ENCODE data around the gene ERC2. TPM values are rescaled to one million over a fixed set of nuclear protein-coding genes. Genes with fewer than 3 reads are reported as not detected.

The ERC2 gene
- total RNA-seq, 3 donors from 2014 or later = 0.64 to 7.3 (median 1.3) TPM

DNA sequence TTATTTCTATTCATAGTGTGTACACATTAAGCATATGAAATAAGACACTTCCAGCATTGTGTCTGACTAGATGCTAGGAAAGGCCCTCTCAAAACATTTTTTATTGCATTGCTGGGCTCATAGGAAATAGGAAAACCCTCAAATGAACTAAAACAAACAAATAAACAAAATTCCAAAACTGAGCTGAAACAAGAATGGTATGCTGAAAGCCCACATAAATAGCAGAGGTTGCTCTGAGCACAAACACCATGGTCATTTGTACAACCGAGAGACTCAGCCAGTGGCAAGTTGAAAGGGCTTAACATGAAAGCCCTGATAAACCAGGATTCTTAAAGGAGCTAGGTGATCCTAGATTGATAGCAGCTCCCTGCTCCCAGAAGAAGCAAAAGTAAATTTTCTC lies 671.2 kb downstream of the ERC2 start:
- H3K4me1 ChIP-seq = no peaks in the 10 kb centered on the region
- H3K9me3 ChIP-seq = no peaks in the 10 kb centered on the region
- H3K27ac ChIP-seq = no peak overlapping the region
- no peak overlapping the region for H3K4me3 ChIP-seq
- H3K27me3 ChIP-seq = no peaks in the 10 kb centered on the region
- intact Hi-C loops (cut with DNase I; ENCODE audit: low total_unique reads) = no loop called here
- DNase-seq (ENCODE audit: low spot score in 2 of 2) = no peak
- no peaks in the 10 kb centered on the region for H3K36me3 ChIP-seq
- TF ChIP-seq, protein P1, sequence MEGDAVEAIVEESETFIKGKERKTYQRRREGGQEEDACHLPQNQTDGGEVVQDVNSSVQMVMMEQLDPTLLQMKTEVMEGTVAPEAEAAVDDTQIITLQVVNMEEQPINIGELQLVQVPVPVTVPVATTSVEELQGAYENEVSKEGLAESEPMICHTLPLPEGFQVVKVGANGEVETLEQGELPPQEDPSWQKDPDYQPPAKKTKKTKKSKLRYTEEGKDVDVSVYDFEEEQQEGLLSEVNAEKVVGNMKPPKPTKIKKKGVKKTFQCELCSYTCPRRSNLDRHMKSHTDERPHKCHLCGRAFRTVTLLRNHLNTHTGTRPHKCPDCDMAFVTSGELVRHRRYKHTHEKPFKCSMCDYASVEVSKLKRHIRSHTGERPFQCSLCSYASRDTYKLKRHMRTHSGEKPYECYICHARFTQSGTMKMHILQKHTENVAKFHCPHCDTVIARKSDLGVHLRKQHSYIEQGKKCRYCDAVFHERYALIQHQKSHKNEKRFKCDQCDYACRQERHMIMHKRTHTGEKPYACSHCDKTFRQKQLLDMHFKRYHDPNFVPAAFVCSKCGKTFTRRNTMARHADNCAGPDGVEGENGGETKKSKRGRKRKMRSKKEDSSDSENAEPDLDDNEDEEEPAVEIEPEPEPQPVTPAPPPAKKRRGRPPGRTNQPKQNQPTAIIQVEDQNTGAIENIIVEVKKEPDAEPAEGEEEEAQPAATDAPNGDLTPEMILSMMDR (IDR thresholded peaks at IDR 0.05) = no peak
- TF ChIP-seq POLR2AphosphoS5 (IDR thresholded peaks at IDR 0.05) = no peak
- no peak for TF ChIP-seq POLR2A (IDR thresholded peaks at IDR 0.05)

DNA sequence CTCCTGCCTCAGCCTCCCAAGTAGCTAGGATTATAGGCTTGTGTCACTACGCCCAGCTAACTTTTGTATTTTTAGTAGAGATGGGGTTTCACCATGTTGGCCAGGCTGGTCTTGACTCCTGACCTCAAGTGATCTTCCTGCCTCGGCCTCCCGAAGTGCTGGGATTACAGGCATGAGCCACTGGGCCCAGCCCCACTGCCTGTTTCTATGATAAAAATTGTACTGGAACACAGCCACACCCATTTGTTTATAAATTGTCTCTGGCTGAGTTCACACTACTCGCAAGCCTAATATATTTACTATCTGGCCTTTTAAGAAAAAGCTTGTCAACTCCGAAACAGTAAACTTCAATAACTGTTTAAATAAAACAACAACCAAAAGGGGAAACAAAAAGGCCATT lies 671.7 kb downstream of the ERC2 start:
- Histone ChIP-seq H3K4me3 (no peak overlapping the region), H3K9me3 (no peaks in the 10 kb centered on the region), H3K36me3 (no peaks in the 10 kb centered on the region), H3K27ac (no peak overlapping the region), H3K4me1 (no peaks in the 10 kb centered on the region), H3K27me3 (no peaks in the 10 kb centered on the region)
- intact Hi-C loops (cut with DNase I; ENCODE audit: low total_unique reads) = no loop called here
- no peak for DNase-seq (ENCODE audit: low spot score in 2 of 2)
- TF ChIP-seq POLR2A (IDR thresholded peaks at IDR 0.05) (no peak), POLR2AphosphoS5 (IDR thresholded peaks at IDR 0.05) (no peak)
- TF ChIP-seq, protein P1 (IDR thresholded peaks at IDR 0.05) = no peak

DNA sequence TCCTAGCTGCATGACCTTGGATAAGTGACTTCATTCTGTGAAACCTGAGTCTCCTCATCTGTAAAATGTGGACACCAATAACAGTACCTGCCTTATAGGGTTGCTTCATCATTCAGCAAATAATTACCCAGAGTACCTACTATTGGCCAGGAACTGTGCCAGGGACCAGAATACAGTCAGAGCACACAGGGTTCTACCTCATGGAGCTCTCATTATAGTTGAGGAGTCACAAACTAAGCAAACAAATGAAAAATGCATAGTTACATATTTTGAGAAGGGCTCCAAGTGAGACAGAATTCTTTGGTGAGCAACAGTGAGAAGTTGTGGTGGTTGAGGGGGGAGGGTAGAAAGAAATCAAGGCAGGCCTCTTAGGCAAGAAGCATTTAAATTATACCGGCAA lies 672.5 kb downstream of the ERC2 start:
- intact Hi-C loops (cut with DNase I; ENCODE audit: low total_unique reads) = no loop called here
- H3K4me1 ChIP-seq = no peaks in the 10 kb centered on the region
- H3K27ac ChIP-seq = no peak overlapping the region
- H3K27me3 ChIP-seq = no peaks in the 10 kb centered on the region
- H3K36me3 ChIP-seq = no peaks in the 10 kb centered on the region
- no peak for DNase-seq (ENCODE audit: low spot score in 2 of 2)
- TF ChIP-seq, protein P1 (IDR thresholded peaks at IDR 0.05) = no peak
- no peak for TF ChIP-seq POLR2AphosphoS5 (IDR thresholded peaks at IDR 0.05)
- TF ChIP-seq POLR2A (IDR thresholded peaks at IDR 0.05) = no peak
- no peak overlapping the region for H3K4me3 ChIP-seq
- no peaks in the 10 kb centered on the region for H3K9me3 ChIP-seq

DNA sequence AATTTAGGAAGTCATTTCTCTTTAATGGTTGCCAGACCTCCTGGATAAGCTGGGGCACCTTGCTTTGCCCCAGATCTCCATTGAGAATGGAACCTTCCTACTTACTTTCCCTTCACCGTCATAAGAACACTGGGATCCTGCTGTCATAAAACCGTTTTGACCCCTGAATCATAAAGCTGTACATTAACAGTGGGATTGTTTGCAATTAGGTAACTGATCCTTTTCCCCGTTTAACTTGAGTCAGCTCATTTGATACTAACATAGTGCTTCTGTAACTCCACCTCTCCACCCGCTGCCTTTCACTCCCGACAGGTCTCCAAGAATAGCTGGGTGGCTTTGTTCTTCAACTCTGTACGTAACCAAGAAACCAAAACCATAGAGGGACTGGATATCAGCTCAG lies 673.0 kb downstream of the ERC2 start:
- Histone ChIP-seq H3K27me3 (no peaks in the 10 kb centered on the region), H3K36me3 (no peaks in the 10 kb centered on the region), H3K4me1 (no peaks in the 10 kb centered on the region), H3K9me3 (no peaks in the 10 kb centered on the region), H3K27ac (no peak overlapping the region), H3K4me3 (no peak overlapping the region)
- DNase-seq (ENCODE audit: low spot score in 2 of 2) = no peak
- intact Hi-C loops (cut with DNase I; ENCODE audit: low total_unique reads) = no loop called here
- TF ChIP-seq POLR2AphosphoS5 (IDR thresholded peaks at IDR 0.05) = no peak

DNA sequence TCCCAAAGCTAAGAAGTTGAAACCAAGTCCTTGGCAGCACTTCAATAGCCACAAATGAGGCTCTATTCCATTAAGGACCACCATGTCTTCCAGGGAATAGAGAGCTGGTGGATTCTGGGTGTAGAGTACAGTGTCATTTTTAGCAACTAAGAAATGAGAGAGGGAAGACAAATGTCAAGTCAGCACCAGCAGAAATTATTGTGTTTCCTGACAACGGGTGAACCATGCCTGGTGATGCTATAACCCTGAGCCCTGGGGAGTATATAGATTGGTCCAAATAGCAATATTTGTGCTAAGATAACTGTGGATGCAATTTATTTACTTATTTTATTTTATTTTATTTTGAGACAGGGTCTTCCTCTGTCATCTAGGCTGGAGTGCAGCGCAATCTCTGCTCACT lies 675.5 kb downstream of the ERC2 start:
- Histone ChIP-seq H3K4me3 (no peak overlapping the region), H3K4me1 (no peaks in the 10 kb centered on the region), H3K27me3 (no peaks in the 10 kb centered on the region), H3K36me3 (no peaks in the 10 kb centered on the region), H3K27ac (no peak overlapping the region), H3K9me3 (no peaks in the 10 kb centered on the region)
- TF ChIP-seq POLR2A (IDR thresholded peaks at IDR 0.05) (no peak), POLR2AphosphoS5 (IDR thresholded peaks at IDR 0.05) (no peak)
- TF ChIP-seq, protein P1 (IDR thresholded peaks at IDR 0.05) = no peak
- no peak for DNase-seq (ENCODE audit: low spot score in 2 of 2)
- intact Hi-C loops (cut with DNase I; ENCODE audit: low total_unique reads) = no loop called here

DNA sequence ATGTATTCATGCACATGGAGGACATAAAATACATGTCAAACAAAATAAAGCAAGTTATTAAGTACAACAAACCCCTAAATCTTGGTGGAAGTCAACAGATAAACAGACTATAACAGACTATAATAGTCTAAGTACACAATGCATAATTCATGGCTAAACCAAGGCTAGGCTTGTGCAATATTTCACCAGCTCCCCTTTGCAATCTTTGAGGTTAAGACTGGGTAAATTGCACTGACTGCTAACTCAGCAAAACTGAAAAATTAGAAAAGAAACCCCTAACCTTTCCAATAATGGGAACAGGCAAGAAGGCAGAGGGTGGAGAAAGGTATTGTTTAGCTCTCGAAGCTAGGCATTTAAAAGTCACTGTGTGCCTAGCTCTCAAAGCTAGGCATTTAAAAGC lies 676.3 kb downstream of the ERC2 start:
- intact Hi-C loops (cut with DNase I; ENCODE audit: low total_unique reads) = no loop called here
- no peaks in the 10 kb centered on the region for H3K4me1 ChIP-seq
- H3K27ac ChIP-seq = no peak overlapping the region
- TF ChIP-seq POLR2A (IDR thresholded peaks at IDR 0.05) (no peak), POLR2AphosphoS5 (IDR thresholded peaks at IDR 0.05) (no peak)
- TF ChIP-seq, protein P1 (IDR thresholded peaks at IDR 0.05) = no peak
- no peaks in the 10 kb centered on the region for H3K27me3 ChIP-seq
- H3K9me3 ChIP-seq = no peaks in the 10 kb centered on the region
- DNase-seq (ENCODE audit: low spot score in 2 of 2) = no peak
- no peaks in the 10 kb centered on the region for H3K36me3 ChIP-seq
- H3K4me3 ChIP-seq = no peak overlapping the region

All from breast epithelium (tissue), 4 donors.